ENCODE results near the gene CCDC13.

The CCDC13 gene, protein sequence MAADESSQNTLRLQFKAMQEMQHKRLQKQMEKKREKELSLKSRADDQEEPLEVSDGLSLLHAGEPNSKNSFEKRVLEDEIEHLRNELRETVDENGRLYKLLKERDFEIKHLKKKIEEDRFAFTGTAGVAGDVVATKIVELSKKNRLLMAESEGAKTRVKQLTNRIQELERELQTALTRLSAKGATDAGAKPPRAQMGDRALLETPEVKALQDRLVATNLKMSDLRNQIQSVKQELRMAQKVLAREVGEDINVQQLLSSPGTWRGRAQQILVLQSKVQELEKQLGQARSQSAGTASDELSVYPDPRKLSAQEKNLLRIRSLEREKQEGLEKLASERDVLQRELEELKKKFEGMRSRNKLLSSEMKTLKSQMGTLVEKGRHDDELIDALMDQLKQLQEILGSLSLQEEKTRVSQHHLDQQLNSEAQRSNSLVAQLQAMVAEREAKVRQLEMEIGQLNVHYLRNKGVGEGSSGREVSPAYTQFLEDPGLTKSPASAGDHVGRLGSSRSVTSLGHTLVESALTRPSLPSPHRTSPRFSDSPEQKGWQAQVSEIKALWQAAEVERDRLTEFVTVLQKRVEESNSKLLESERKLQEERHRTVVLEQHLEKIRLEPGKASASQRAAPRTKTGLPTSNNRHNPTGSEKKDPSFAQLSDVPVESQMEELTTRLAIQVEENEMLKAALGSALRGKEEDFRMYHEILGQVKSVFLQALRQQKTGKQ

DNA sequence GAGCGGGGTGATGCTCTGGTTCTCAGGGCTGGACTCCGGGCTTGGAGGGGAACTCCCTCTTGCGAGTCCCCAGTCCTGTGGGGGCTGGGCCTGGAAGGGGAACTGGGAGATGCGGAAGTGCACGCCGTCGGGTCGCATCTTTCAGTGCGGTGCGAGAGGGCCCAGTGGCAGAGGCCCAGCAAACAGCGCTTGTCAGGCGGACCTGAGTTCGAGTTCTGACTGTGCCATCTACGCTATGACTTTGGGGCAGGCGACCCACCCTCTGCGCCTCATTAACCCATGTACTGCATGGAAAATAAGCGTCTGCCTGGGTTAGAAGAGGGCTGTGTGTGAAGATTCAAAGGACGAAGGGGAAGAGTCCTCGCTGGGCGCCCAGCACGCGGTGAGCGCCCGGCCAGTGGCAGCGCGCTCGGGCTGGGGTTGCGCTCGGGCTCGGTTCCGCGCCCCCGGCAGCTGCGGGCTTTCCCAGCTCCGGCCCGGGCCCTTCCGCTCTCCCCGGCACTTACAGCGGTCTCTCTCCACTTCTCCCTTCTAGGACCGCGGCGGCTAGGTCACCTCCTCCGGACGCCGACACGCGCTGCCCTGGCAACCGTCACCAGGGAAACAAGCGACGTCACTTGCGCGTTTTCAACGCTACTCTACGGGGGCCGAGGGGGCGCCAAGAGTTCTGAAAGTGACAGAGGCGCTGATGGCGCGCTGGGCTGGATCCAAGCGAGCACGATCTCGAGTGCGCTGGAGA, at the start of gene CCDC13:
Gene CCDC13 (minus strand): TSS at position 584 of the 739 bp plus-strand sequence. CDS start 14,908 bp downstream, outside the sequence.
- DNase-seq (ENCODE audit: extremely low spot score) = peak; percentile 91
- POLR2A ChIA-PET = no interaction called here
- CTCF ChIA-PET = no interaction called here
- TF ChIP-seq L3MBTL2 (conservative IDR thresholded peaks at IDR 0.05) = peak; percentile 47; the same call in 1 of the 2 replicates
- no peak for TF ChIP-seq NFRKB (IDR thresholded peaks at IDR 0.05)
- peak; percentile 77; the same call in 1 of the 2 replicates for TF ChIP-seq FOXM1 (IDR thresholded peaks at IDR 0.05; ENCODE audit: borderline replicate concordance)
- no peak for TF ChIP-seq LEF1 (IDR thresholded peaks at IDR 0.05; ENCODE audit: borderline replicate concordance)
- no peak for TF ChIP-seq TARDBP (IDR thresholded peaks at IDR 0.05)
- no peak for TF ChIP-seq SUZ12 (IDR thresholded peaks at IDR 0.05)
- TF ChIP-seq, protein P1, sequence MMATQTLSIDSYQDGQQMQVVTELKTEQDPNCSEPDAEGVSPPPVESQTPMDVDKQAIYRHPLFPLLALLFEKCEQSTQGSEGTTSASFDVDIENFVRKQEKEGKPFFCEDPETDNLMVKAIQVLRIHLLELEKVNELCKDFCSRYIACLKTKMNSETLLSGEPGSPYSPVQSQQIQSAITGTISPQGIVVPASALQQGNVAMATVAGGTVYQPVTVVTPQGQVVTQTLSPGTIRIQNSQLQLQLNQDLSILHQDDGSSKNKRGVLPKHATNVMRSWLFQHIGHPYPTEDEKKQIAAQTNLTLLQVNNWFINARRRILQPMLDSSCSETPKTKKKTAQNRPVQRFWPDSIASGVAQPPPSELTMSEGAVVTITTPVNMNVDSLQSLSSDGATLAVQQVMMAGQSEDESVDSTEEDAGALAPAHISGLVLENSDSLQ (IDR thresholded peaks at IDR 0.05) = peak; percentile 24; the same call in 1 of the 2 replicates
- TF ChIP-seq ARNT (IDR thresholded peaks at IDR 0.05) = no peak

DNA sequence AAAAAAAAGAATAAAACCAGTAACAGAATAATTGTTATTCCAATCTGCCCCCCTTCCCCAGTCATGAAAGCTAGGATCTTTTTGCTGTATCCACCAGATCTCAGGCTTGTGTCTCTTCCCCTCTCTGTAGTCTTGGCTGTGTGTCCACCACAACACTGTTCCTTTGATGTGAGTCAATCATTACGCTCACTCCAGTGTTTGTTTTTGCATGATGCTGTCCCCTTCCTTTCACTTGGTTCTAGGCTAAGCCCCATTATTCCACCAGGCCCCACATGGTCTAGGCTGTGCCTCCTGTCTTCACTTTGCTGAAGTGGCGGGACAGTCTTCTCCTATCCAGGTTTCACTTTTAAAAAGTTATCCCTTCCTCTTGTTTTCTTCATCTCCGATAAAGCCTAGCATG, 49.8 kb upstream of the CCDC13 start:
- CTCF ChIA-PET = interaction anchor here (0.7 to 1.0 kb wide), 2 partner anchors 17 to 1707 kb away, joined by 4 read pairs; no protein-coding TSS in a partner anchor
- TF ChIP-seq SP1 (IDR thresholded peaks at IDR 0.05) = no peak
- TF ChIP-seq L3MBTL2 (conservative IDR thresholded peaks at IDR 0.05) = no peak
- TF ChIP-seq, protein P1 (IDR thresholded peaks at IDR 0.05) = peak; percentile 26; the same call in 1 of the 2 replicates
- DNase-seq (ENCODE audit: extremely low spot score) = no peak
- POLR2A ChIA-PET = interaction anchor here (1.0 kb wide), 1 partner anchor 18 kb away, joined by 3 read pairs; the partner anchor contains the start of gene HIGD1A

DNA sequence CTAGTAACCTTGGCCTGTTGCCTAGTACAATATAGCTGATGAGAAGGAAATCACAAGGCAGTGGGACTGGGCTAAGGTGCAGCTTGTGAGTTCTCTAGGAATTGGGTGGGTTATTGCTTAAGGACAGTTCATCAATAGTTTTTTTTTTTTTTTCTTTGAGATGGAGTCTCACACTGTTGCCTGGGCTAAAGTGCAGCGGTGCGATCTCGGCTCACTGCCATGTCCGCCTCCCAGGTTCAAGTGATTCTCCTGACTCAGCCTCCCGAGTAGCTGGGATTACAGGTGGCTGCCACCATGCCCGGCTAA, 47.6 kb upstream of the CCDC13 start:
- POLR2A ChIA-PET = interaction anchor here (5.2 kb wide), 1 partner anchor 16 kb away, joined by 32 read pairs; the partner anchor contains the start of gene HIGD1A
- no peak for DNase-seq (ENCODE audit: extremely low spot score)
- TF ChIP-seq SP1 (IDR thresholded peaks at IDR 0.05) = no peak
- TF ChIP-seq CTBP1 (IDR thresholded peaks at IDR 0.05; ENCODE audit: borderline replicate concordance) = no peak
- no peak for TF ChIP-seq HDGF (IDR thresholded peaks at IDR 0.05; ENCODE audit: borderline replicate concordance)
- TF ChIP-seq, protein P1 (IDR thresholded peaks at IDR 0.05) = no peak
- TF ChIP-seq L3MBTL2 (conservative IDR thresholded peaks at IDR 0.05) = no peak
- TF ChIP-seq TARDBP (IDR thresholded peaks at IDR 0.05) = no peak
- TF ChIP-seq ELF4 (IDR thresholded peaks at IDR 0.05) = no peak
- TF ChIP-seq SUZ12 (IDR thresholded peaks at IDR 0.05) = no peak
- TF ChIP-seq FOXM1 (IDR thresholded peaks at IDR 0.05; ENCODE audit: borderline replicate concordance) = no peak
- TF ChIP-seq ARNT (IDR thresholded peaks at IDR 0.05) = no peak
- no peak for TF ChIP-seq ZNF384 (IDR thresholded peaks at IDR 0.05)
- TF ChIP-seq FOXK2 (IDR thresholded peaks at IDR 0.05) = no peak
- TF ChIP-seq BHLHE40 (IDR thresholded peaks at IDR 0.05; ENCODE audit: borderline replicate concordance) = no peak
- TF ChIP-seq NFRKB (IDR thresholded peaks at IDR 0.05) = no peak
- TF ChIP-seq FOXA1 (IDR thresholded peaks at IDR 0.05) = no peak
- TF ChIP-seq LEF1 (IDR thresholded peaks at IDR 0.05; ENCODE audit: borderline replicate concordance) = no peak
- CTCF ChIA-PET = interaction anchor here (0.7 to 1.2 kb wide), 2 partner anchors 10 to 141 kb away, joined by 3 read pairs; no protein-coding TSS in a partner anchor

DNA sequence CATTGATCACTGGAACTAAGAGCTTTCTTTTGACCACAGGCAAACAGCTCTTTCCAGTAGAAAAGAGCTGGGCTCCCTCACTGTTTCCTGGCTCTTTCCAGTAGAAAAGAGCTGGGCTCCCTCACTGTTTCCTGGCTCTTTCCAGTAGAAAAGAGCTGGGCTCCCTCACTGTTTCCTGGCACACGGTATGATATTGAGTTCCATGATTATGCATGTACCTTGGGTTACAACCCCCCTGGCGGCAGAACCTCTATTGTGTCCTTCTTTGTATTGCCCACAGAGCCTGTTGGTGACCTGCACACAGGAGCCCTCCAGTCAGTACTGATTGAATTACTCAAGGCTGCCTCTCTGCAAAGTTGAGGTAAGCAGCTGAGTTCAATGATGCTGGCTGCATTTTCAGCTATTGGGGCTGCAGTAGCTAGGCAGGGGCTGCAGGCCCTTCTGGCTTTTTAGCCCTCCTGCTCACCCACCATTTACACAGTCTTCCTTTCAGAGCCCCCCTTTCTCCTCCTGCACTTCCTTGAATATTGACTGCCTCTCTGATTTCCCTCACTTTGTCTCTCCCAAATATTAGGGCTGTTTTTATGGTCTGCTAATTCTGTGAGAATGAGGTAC, 46.4 kb upstream of the CCDC13 start:
- CTCF ChIA-PET = interaction anchor here (0.6 to 1.6 kb wide), 3 partner anchors 32 to 136 kb away, joined by 3 to 4 read pairs (median 3); no protein-coding TSS in a partner anchor
- POLR2A ChIA-PET = interaction anchor here (0.8 to 5.2 kb wide), 3 partner anchors 15 to 219 kb away, joined by 4 to 32 read pairs (median 4); partner anchors contain the start of genes HIGD1A and NKTR
- peak; percentile 55 for DNase-seq (ENCODE audit: extremely low spot score)
- TF ChIP-seq LEF1 (IDR thresholded peaks at IDR 0.05; ENCODE audit: borderline replicate concordance) = no peak
- TF ChIP-seq CTBP1 (IDR thresholded peaks at IDR 0.05; ENCODE audit: borderline replicate concordance) = no peak
- TF ChIP-seq FOXK2 (IDR thresholded peaks at IDR 0.05) = no peak
- no peak for TF ChIP-seq L3MBTL2 (conservative IDR thresholded peaks at IDR 0.05)
- TF ChIP-seq ELF4 (IDR thresholded peaks at IDR 0.05) = no peak
- no peak for TF ChIP-seq ZNF384 (IDR thresholded peaks at IDR 0.05)
- no peak for TF ChIP-seq FOXA1 (IDR thresholded peaks at IDR 0.05)
- no peak for TF ChIP-seq NFRKB (IDR thresholded peaks at IDR 0.05)
- no peak for TF ChIP-seq BHLHE40 (IDR thresholded peaks at IDR 0.05; ENCODE audit: borderline replicate concordance)
- TF ChIP-seq SUZ12 (IDR thresholded peaks at IDR 0.05) = no peak
- TF ChIP-seq FOXM1 (IDR thresholded peaks at IDR 0.05; ENCODE audit: borderline replicate concordance) = no peak
- no peak for TF ChIP-seq ARNT (IDR thresholded peaks at IDR 0.05)
- TF ChIP-seq, protein P1 (IDR thresholded peaks at IDR 0.05) = no peak
- no peak for TF ChIP-seq HDGF (IDR thresholded peaks at IDR 0.05; ENCODE audit: borderline replicate concordance)
- no peak for TF ChIP-seq SP1 (IDR thresholded peaks at IDR 0.05)
- TF ChIP-seq TARDBP (IDR thresholded peaks at IDR 0.05) = no peak
